ENCODE data around the gene IGFL3. TPM values are rescaled to one million over a fixed set of nuclear protein-coding genes. Genes with fewer than 3 reads are reported as not detected.

IGFL3 gene
- total RNA-seq, 1 donor from 2014 or later = not detected

- DNase-seq (ENCODE audit: low read depth) = no peak
- Histone ChIP-seq H3K36me3 (ENCODE audit: control insufficient read depth, insufficient read depth, low read length) (no peaks in the 10 kb centered on the region), H3K4me3 (ENCODE audit: low read depth, low read length) (no peak overlapping the region), H3K27me3 (ENCODE audit: control insufficient read depth, insufficient read depth, low read length) (peaks cover 2% of the 10 kb centered on the region)
- TF ChIP-seq, protein P1, sequence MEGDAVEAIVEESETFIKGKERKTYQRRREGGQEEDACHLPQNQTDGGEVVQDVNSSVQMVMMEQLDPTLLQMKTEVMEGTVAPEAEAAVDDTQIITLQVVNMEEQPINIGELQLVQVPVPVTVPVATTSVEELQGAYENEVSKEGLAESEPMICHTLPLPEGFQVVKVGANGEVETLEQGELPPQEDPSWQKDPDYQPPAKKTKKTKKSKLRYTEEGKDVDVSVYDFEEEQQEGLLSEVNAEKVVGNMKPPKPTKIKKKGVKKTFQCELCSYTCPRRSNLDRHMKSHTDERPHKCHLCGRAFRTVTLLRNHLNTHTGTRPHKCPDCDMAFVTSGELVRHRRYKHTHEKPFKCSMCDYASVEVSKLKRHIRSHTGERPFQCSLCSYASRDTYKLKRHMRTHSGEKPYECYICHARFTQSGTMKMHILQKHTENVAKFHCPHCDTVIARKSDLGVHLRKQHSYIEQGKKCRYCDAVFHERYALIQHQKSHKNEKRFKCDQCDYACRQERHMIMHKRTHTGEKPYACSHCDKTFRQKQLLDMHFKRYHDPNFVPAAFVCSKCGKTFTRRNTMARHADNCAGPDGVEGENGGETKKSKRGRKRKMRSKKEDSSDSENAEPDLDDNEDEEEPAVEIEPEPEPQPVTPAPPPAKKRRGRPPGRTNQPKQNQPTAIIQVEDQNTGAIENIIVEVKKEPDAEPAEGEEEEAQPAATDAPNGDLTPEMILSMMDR (IDR thresholded peaks at IDR 0.05; ENCODE audit: insufficient read depth, low read length, poor library complexity, severe bottlenecking) = no peak
These were observed 8.4 kb downstream of the IGFL3 start for GRCh38 chr19:46116121-46116520.

DNA sequence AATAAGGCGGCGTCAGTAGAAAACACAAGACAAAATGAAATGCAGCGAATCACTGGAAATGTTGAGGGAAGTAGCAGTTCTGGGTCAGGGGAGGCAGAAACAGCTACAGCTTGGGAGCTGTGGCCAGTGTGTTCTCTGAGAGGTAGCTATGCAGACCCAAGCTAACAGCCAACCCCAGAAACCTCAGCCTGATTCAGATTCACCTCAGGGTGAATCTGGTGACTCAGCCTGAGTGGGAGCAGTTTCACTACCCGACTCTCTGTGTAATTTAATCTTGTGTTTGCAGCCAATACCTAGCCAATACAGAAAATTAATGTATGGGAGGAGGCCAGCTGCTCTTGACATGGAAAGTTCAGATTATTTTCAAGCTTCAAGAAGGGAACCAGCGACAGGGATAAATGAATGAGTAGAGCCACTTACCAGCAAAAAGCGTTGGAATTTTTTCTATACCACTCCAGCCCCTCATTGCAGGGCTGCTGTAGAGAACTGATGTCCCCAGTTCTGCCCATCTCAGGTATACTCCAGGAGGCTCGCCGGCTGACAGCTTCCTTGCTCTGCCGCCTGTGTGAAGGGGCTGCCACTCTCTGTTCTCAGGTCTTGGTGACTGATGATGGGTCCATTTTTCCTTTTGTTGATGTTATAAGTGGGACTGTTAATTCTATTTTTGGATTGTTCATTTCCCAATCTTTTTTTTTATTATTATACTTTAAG, 8.9 kb downstream of the IGFL3 start:
- TF ChIP-seq, protein P1 (IDR thresholded peaks at IDR 0.05; ENCODE audit: insufficient read depth, low read length, poor library complexity, severe bottlenecking) = no peak
- Histone ChIP-seq H3K4me3 (ENCODE audit: low read depth, low read length) (no peak overlapping the region), H3K36me3 (ENCODE audit: control insufficient read depth, insufficient read depth, low read length) (no peaks in the 10 kb centered on the region), H3K27me3 (ENCODE audit: control insufficient read depth, insufficient read depth, low read length) (peaks cover 2% of the 10 kb centered on the region)
- peak; percentile 63 for DNase-seq (ENCODE audit: low read depth)

DNA sequence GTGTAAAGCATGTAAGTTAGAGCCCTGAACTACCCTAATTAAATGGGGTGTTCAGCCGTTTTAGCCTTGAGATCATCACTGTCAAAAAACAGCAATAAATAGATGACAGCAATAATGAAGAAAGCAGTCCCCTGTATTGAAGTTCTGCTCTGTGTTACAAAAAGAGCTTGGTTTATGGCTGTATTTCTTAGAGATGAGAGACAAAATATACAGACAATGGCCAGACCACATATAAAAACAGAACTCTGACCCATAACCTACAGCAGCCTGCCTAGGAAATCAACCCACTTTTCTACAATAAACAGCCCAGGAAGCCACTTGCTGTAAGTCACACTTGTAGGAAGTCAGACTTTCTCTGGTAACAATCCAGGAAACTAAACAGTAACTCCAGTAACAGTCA, 10.8 kb downstream of the IGFL3 start:
- H3K4me3 ChIP-seq (ENCODE audit: low read depth, low read length) = no peak overlapping the region
- no peak for DNase-seq (ENCODE audit: low read depth)
- no peaks in the 10 kb centered on the region for H3K27me3 ChIP-seq (ENCODE audit: control insufficient read depth, insufficient read depth, low read length)
- TF ChIP-seq, protein P1 (IDR thresholded peaks at IDR 0.05; ENCODE audit: insufficient read depth, low read length, poor library complexity, severe bottlenecking) = no peak
- no peaks in the 10 kb centered on the region for H3K36me3 ChIP-seq (ENCODE audit: control insufficient read depth, insufficient read depth, low read length)

GRCh38 chr19:46112527-46112926, 12.0 kb downstream of the IGFL3 start:
- TF ChIP-seq, protein P1 (IDR thresholded peaks at IDR 0.05; ENCODE audit: insufficient read depth, low read length, poor library complexity, severe bottlenecking) = no peak

DNA sequence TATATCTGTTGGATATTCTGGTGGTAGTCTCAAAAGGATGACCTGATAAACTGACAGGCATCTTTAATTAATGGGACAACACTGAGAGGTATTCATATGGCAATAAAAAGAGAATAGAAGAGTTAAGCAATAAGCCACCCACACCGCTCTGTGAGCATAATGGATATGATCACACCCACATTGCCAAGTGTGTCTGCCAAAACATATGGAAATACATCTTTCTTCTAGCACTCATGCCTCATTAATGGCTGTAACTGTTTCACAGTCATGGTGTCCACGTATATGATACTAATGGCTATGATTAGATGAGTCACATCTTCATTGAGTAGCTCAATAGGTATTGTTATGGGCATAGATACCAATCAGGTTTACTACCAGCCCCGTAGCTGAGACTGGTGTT, 13.1 kb downstream of the IGFL3 start:
- no peaks in the 10 kb centered on the region for H3K36me3 ChIP-seq (ENCODE audit: control insufficient read depth, insufficient read depth, low read length)
- TF ChIP-seq, protein P1 (IDR thresholded peaks at IDR 0.05; ENCODE audit: insufficient read depth, low read length, poor library complexity, severe bottlenecking) = no peak
- DNase-seq (ENCODE audit: low read depth) = no peak
- H3K4me3 ChIP-seq (ENCODE audit: low read depth, low read length) = no peak overlapping the region
- no peaks in the 10 kb centered on the region for H3K27me3 ChIP-seq (ENCODE audit: control insufficient read depth, insufficient read depth, low read length)

More at GRCh38 chr19:46112527-46112926, 12.0 kb downstream of the IGFL3 start:
- no peak overlapping the region for H3K4me3 ChIP-seq (ENCODE audit: low read depth, low read length)
- DNase-seq (ENCODE audit: low read depth) = no peak
- H3K27me3 ChIP-seq (ENCODE audit: control insufficient read depth, insufficient read depth, low read length) = no peaks in the 10 kb centered on the region
- no peaks in the 10 kb centered on the region for H3K36me3 ChIP-seq (ENCODE audit: control insufficient read depth, insufficient read depth, low read length)

- Histone ChIP-seq H3K36me3 (ENCODE audit: control insufficient read depth, insufficient read depth, low read length) (no peaks in the 10 kb centered on the region), H3K4me3 (ENCODE audit: low read depth, low read length) (no peak overlapping the region), H3K27me3 (ENCODE audit: control insufficient read depth, insufficient read depth, low read length) (no peaks in the 10 kb centered on the region)
- DNase-seq (ENCODE audit: low read depth) = no peak
- TF ChIP-seq, protein P1 (IDR thresholded peaks at IDR 0.05; ENCODE audit: insufficient read depth, low read length, poor library complexity, severe bottlenecking) = no peak
These were observed 14.6 kb downstream of the IGFL3 start for GRCh38 chr19:46109876-46110275.

All from kidney epithelial cell (primary cell).